GM12865 (cell line): ENCODE results near the gene FBN1.

Experiments used
- DNase-seq: peaks from one replicate; pipeline ENCODE4 v3.0.0; 2010; ENCODE audit warnings: low read depth
- H3K4me3 ChIP-seq: 2 replicates; pipeline ENCODE4 v1.5.1; 2011; ENCODE audit warnings: mild to moderate bottlenecking, low read depth, low read length, control low read depth
- CTCF ChIP-seq: IDR thresholded peaks from 2 replicates; pipeline ENCODE4 v1.5.1; 2011; ENCODE audit warnings: low read length, control low read depth, low read depth, inconsistent platforms; ENCODE audit not compliant: insufficient read depth; ENCODE audit errors: missing control alignments

FBN1 gene

GRCh38 chr15:48442011-48442410 lies 203.5 kb downstream of the FBN1 start:
- TF ChIP-seq CTCF: no peak
- no peak for DNase-seq
- H3K4me3 ChIP-seq: no peak overlapping the region

GRCh38 chr15:48440084-48440483 lies 205.4 kb downstream of the FBN1 start:
- H3K4me3 ChIP-seq: no peak overlapping the region
- no peak for DNase-seq
- no peak for TF ChIP-seq CTCF

- DNase-seq: no peak
- no peak overlapping the region for H3K4me3 ChIP-seq
- no peak for TF ChIP-seq CTCF
Observed at GRCh38 chr15:48437178-48437577, 208.3 kb downstream of the FBN1 start.

- H3K4me3 ChIP-seq: no peak overlapping the region
- no peak for DNase-seq
- TF ChIP-seq CTCF: no peak
Observed at GRCh38 chr15:48435321-48435720, 210.2 kb downstream of the FBN1 start.

- TF ChIP-seq CTCF: no peak
- DNase-seq: peak; percentile 50
- no peak overlapping the region for H3K4me3 ChIP-seq
Observed at GRCh38 chr15:48433226-48433886, 212.2 kb downstream of the FBN1 start.

GRCh38 chr15:48432688-48433087 lies 212.8 kb downstream of the FBN1 start:
- no peak overlapping the region for H3K4me3 ChIP-seq
- peak; percentile 5 for DNase-seq
- no peak for TF ChIP-seq CTCF

GRCh38 chr15:48427960-48428547 lies 217.5 kb downstream of the FBN1 start:
- no peak for TF ChIP-seq CTCF
- no peak for DNase-seq
- no peak overlapping the region for H3K4me3 ChIP-seq
